Measurements from ENCODE around the gene CHN2.

CHN2 gene

GRCh38 chr7:29332042-29332811 is 137.7 kb downstream of the CHN2 start:
- H3K9me3 ChIP-seq (replicated peaks; ENCODE audit: low read length): no peaks in the 10 kb centered on the region
- H3K9ac ChIP-seq (ENCODE audit: low read depth, low read length): no peak overlapping the region
- H3K36me3 ChIP-seq (ENCODE audit: insufficient read depth, low read length): no peaks in the 10 kb centered on the region
- H3K4me1 ChIP-seq (ENCODE audit: control insufficient read depth, insufficient read depth, low read length): no peaks in the 10 kb centered on the region
- peaks cover 39% of the 10 kb centered on the region for H3K27me3 ChIP-seq (ENCODE audit: control insufficient read depth, insufficient read depth, low read length)
- no peak overlapping the region for H3K4me3 ChIP-seq (ENCODE audit: low read length)
- no peak overlapping the region for H3K4me2 ChIP-seq (ENCODE audit: low read length)

GRCh38 chr7:29332875-29333855 is 138.6 kb downstream of the CHN2 start:
- Histone ChIP-seq H3K4me1 (ENCODE audit: control insufficient read depth, insufficient read depth, low read length) (no peaks in the 10 kb centered on the region), H3K9ac (ENCODE audit: low read depth, low read length) (no peak overlapping the region), H3K36me3 (ENCODE audit: insufficient read depth, low read length) (no peaks in the 10 kb centered on the region), H3K4me2 (ENCODE audit: low read length) (no peak overlapping the region), H3K4me3 (ENCODE audit: low read length) (no peak overlapping the region), H3K9me3 (replicated peaks; ENCODE audit: low read length) (no peaks in the 10 kb centered on the region), H3K27me3 (ENCODE audit: control insufficient read depth, insufficient read depth, low read length) (peaks cover 37% of the 10 kb centered on the region)

GRCh38 chr7:29335188-29336083 is 140.9 kb downstream of the CHN2 start:
- Histone ChIP-seq H3K36me3 (ENCODE audit: insufficient read depth, low read length) (no peaks in the 10 kb centered on the region), H3K4me1 (ENCODE audit: control insufficient read depth, insufficient read depth, low read length) (no peaks in the 10 kb centered on the region), H3K27me3 (ENCODE audit: control insufficient read depth, insufficient read depth, low read length) (peaks cover 33% of the 10 kb centered on the region), H3K4me3 (ENCODE audit: low read length) (no peak overlapping the region), H3K4me2 (ENCODE audit: low read length) (no peak overlapping the region), H3K9ac (ENCODE audit: low read depth, low read length) (no peak overlapping the region), H3K9me3 (replicated peaks; ENCODE audit: low read length) (no peaks in the 10 kb centered on the region)

- no peak overlapping the region for H3K9ac ChIP-seq (ENCODE audit: low read depth, low read length)
- H3K9me3 ChIP-seq (replicated peaks; ENCODE audit: low read length): no peaks in the 10 kb centered on the region
- no peak overlapping the region for H3K4me3 ChIP-seq (ENCODE audit: low read length)
- no peaks in the 10 kb centered on the region for H3K36me3 ChIP-seq (ENCODE audit: insufficient read depth, low read length)
- no peak overlapping the region for H3K4me2 ChIP-seq (ENCODE audit: low read length)
- H3K27me3 ChIP-seq (ENCODE audit: control insufficient read depth, insufficient read depth, low read length): peaks cover 26% of the 10 kb centered on the region
- peaks cover 6% of the 10 kb centered on the region for H3K4me1 ChIP-seq (ENCODE audit: control insufficient read depth, insufficient read depth, low read length)
Measured at GRCh38 chr7:29337546-29338116, 143.1 kb downstream of the CHN2 start.

- no peak overlapping the region for H3K4me2 ChIP-seq (ENCODE audit: low read length)
- peaks cover 13% of the 10 kb centered on the region for H3K4me1 ChIP-seq (ENCODE audit: control insufficient read depth, insufficient read depth, low read length)
- no peak overlapping the region for H3K4me3 ChIP-seq (ENCODE audit: low read length)
- H3K9ac ChIP-seq (ENCODE audit: low read depth, low read length): no peak overlapping the region
- H3K36me3 ChIP-seq (ENCODE audit: insufficient read depth, low read length): no peaks in the 10 kb centered on the region
- H3K9me3 ChIP-seq (replicated peaks; ENCODE audit: low read length): no peaks in the 10 kb centered on the region
- H3K27me3 ChIP-seq (ENCODE audit: control insufficient read depth, insufficient read depth, low read length): peaks cover 17% of the 10 kb centered on the region
Measured at GRCh38 chr7:29340696-29341095, 146.1 kb downstream of the CHN2 start.

DNA sequence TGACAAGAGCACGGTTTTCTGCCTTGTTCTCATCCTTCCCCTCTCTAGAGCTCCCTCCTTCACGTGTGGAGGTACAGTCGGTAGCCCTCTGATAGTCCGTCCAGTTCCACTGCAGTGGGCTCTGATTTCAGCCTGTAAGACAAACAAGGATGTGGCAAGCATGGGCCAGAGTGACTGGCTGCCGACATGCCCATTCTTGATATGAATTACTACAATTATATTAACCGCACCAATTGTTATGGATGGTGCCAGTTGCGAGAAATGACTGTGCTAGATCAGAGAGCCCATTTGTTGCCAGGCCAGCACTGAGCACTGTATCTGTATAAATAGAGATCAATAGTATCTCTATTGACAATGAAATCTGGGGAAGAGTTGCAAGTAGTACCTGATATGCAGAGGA is 146.6 kb downstream of the CHN2 start:
- Histone ChIP-seq H3K27me3 (ENCODE audit: control insufficient read depth, insufficient read depth, low read length) (peaks cover 17% of the 10 kb centered on the region), H3K36me3 (ENCODE audit: insufficient read depth, low read length) (no peaks in the 10 kb centered on the region), H3K9ac (ENCODE audit: low read depth, low read length) (no peak overlapping the region), H3K4me1 (ENCODE audit: control insufficient read depth, insufficient read depth, low read length) (peaks cover 13% of the 10 kb centered on the region), H3K9me3 (replicated peaks; ENCODE audit: low read length) (no peaks in the 10 kb centered on the region), H3K4me3 (ENCODE audit: low read length) (no peak overlapping the region), H3K4me2 (ENCODE audit: low read length) (no peak overlapping the region)

DNA sequence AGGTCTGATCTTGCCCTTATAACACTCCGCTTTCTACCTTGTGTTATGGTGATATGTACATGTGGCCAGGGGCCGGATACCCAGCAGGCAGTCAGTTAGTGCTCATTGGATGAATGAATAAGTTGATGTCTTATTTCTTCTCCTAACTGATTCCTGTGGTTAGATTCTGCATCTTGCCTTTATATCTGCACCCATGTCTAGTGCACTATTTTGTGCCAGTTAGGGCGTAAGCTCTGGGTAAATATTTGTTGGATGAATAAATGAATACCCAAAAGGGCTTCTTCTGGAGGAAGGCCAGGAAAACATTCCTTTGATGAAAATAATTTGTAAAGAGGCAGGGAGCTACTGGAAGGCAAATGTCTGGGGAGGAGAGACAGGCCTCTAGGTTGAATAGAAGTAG is 148.2 kb downstream of the CHN2 start:
- Histone ChIP-seq H3K4me3 (ENCODE audit: low read length) (no peak overlapping the region), H3K9me3 (replicated peaks; ENCODE audit: low read length) (no peaks in the 10 kb centered on the region), H3K4me2 (ENCODE audit: low read length) (no peak overlapping the region), H3K9ac (ENCODE audit: low read depth, low read length) (no peak overlapping the region), H3K36me3 (ENCODE audit: insufficient read depth, low read length) (no peaks in the 10 kb centered on the region), H3K27me3 (ENCODE audit: control insufficient read depth, insufficient read depth, low read length) (peaks cover 23% of the 10 kb centered on the region), H3K4me1 (ENCODE audit: control insufficient read depth, insufficient read depth, low read length) (peaks cover 13% of the 10 kb centered on the region)

DNA sequence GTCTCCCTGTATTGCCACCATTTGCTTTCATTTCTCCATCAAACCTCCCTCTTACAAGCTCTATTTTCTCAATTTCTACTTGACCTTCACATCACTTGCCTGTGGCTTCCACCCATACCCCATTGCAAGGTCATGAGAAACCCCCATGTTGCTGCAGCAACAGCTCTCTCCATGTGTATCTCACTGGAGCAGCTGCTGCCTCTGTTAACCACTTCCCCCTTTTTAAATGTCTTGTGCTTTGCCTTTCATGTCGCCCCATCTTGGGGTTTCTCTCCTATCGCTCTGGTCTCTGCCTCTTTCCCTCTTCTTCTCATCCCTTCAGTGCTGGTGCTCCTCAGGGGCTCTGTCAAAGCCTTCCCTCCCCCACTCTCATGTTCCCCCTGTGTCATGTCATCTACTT is 148.8 kb downstream of the CHN2 start:
- Histone ChIP-seq H3K4me1 (ENCODE audit: control insufficient read depth, insufficient read depth, low read length) (peaks cover 13% of the 10 kb centered on the region), H3K9ac (ENCODE audit: low read depth, low read length) (no peak overlapping the region), H3K9me3 (replicated peaks; ENCODE audit: low read length) (no peaks in the 10 kb centered on the region), H3K36me3 (ENCODE audit: insufficient read depth, low read length) (no peaks in the 10 kb centered on the region), H3K27me3 (ENCODE audit: control insufficient read depth, insufficient read depth, low read length) (peaks cover 28% of the 10 kb centered on the region), H3K4me3 (ENCODE audit: low read length) (no peak overlapping the region), H3K4me2 (ENCODE audit: low read length) (no peak overlapping the region)

GRCh38 chr7:29344334-29344978 is 149.9 kb downstream of the CHN2 start:
- Histone ChIP-seq H3K4me2 (ENCODE audit: low read length) (no peak overlapping the region), H3K36me3 (ENCODE audit: insufficient read depth, low read length) (no peaks in the 10 kb centered on the region)

GRCh38 chr7:29345590-29345989 is 151.0 kb downstream of the CHN2 start:
- H3K9me3 ChIP-seq (replicated peaks; ENCODE audit: low read length): no peaks in the 10 kb centered on the region
- no peak overlapping the region for H3K4me2 ChIP-seq (ENCODE audit: low read length)
- H3K36me3 ChIP-seq (ENCODE audit: insufficient read depth, low read length): no peaks in the 10 kb centered on the region
- H3K27me3 ChIP-seq (ENCODE audit: control insufficient read depth, insufficient read depth, low read length): peaks cover 41% of the 10 kb centered on the region
- no peak overlapping the region for H3K9ac ChIP-seq (ENCODE audit: low read depth, low read length)
- no peak overlapping the region for H3K4me3 ChIP-seq (ENCODE audit: low read length)
- peaks cover 13% of the 10 kb centered on the region for H3K4me1 ChIP-seq (ENCODE audit: control insufficient read depth, insufficient read depth, low read length)

More at GRCh38 chr7:29344334-29344978, 149.9 kb downstream of the CHN2 start:
- Histone ChIP-seq H3K9me3 (replicated peaks; ENCODE audit: low read length) (no peaks in the 10 kb centered on the region), H3K27me3 (ENCODE audit: control insufficient read depth, insufficient read depth, low read length) (peaks cover 34% of the 10 kb centered on the region), H3K9ac (ENCODE audit: low read depth, low read length) (no peak overlapping the region), H3K4me3 (ENCODE audit: low read length) (no peak overlapping the region), H3K4me1 (ENCODE audit: control insufficient read depth, insufficient read depth, low read length) (peaks cover 13% of the 10 kb centered on the region)

Measured in skeletal muscle satellite cell (primary cell).